ENCODE results near the gene NEURL1.

NEURL1 gene

GRCh38 chr10:103551619-103552602, 58.4 kb downstream of the NEURL1 start:
- Histone ChIP-seq H3K27me3 (ENCODE audit: control insufficient read depth in 5 of 5, insufficient read depth in 4 of 5, low read length in 5 of 5) (peaks cover 10 to 22% (median 15%) of the 10 kb centered on the region in 5 donors), H3K9ac (ENCODE audit: low read length in 5 of 5) (no peak overlapping the region), H3K36me3 (ENCODE audit: control insufficient read depth in 5 of 5, insufficient read depth in 5 of 5, low read length in 5 of 5) (no peaks in the 10 kb centered on the region), H3K4me1 (ENCODE audit: control insufficient read depth in 5 of 5, insufficient read depth in 5 of 5, low read length in 5 of 5) (peaks cover 0 to 21% (median 5%) of the 10 kb centered on the region in 5 donors), H3K9me3 (ENCODE audit: control insufficient read depth in 5 of 5, low read length in 5 of 5) (no peaks in the 10 kb centered on the region), H3K27ac (ENCODE audit: low read depth, low read length) (no peak overlapping the region), H3K4me3 (ENCODE audit: low read depth in 1 of 5, low read length in 5 of 5) (no peak overlapping the region)

GRCh38 chr10:103552856-103553742, 59.6 kb downstream of the NEURL1 start:
- peaks cover 10 to 28% (median 20%) of the 10 kb centered on the region in 5 donors for H3K27me3 ChIP-seq (ENCODE audit: control insufficient read depth in 5 of 5, insufficient read depth in 4 of 5, low read length in 5 of 5)
- H3K9ac ChIP-seq (ENCODE audit: low read length in 5 of 5): no peak overlapping the region
- no peaks in the 10 kb centered on the region for H3K9me3 ChIP-seq (ENCODE audit: control insufficient read depth in 5 of 5, low read length in 5 of 5)
- peaks cover 0 to 18% (median 5%) of the 10 kb centered on the region in 5 donors for H3K4me1 ChIP-seq (ENCODE audit: control insufficient read depth in 5 of 5, insufficient read depth in 5 of 5, low read length in 5 of 5)
- no peak overlapping the region for H3K4me3 ChIP-seq (ENCODE audit: low read depth in 1 of 5, low read length in 5 of 5)
- no peak overlapping the region for H3K27ac ChIP-seq (ENCODE audit: low read depth, low read length)
- no peaks in the 10 kb centered on the region for H3K36me3 ChIP-seq (ENCODE audit: control insufficient read depth in 5 of 5, insufficient read depth in 5 of 5, low read length in 5 of 5)

- H3K9me3 ChIP-seq (ENCODE audit: control insufficient read depth in 5 of 5, low read length in 5 of 5): no peaks in the 10 kb centered on the region
- H3K4me1 ChIP-seq (ENCODE audit: control insufficient read depth in 5 of 5, insufficient read depth in 5 of 5, low read length in 5 of 5): peaks cover 0 to 18% (median 5%) of the 10 kb centered on the region in 5 donors
- peaks cover 10 to 28% (median 21%) of the 10 kb centered on the region in 5 donors for H3K27me3 ChIP-seq (ENCODE audit: control insufficient read depth in 5 of 5, insufficient read depth in 4 of 5, low read length in 5 of 5)
- no peak overlapping the region for H3K27ac ChIP-seq (ENCODE audit: low read depth, low read length)
- no peaks in the 10 kb centered on the region for H3K36me3 ChIP-seq (ENCODE audit: control insufficient read depth in 5 of 5, insufficient read depth in 5 of 5, low read length in 5 of 5)
- no peak overlapping the region for H3K9ac ChIP-seq (ENCODE audit: low read length in 5 of 5)
- H3K4me3 ChIP-seq (ENCODE audit: low read depth in 1 of 5, low read length in 5 of 5): no peak overlapping the region
Measured at GRCh38 chr10:103553743-103554487, 60.4 kb downstream of the NEURL1 start.

- Histone ChIP-seq H3K4me3 (ENCODE audit: low read depth in 1 of 5, low read length in 5 of 5) (peak overlapping the region in 4 of 5 donors; percentile 22 to 36 (median 29)), H3K9me3 (ENCODE audit: control insufficient read depth in 5 of 5, low read length in 5 of 5) (no peaks in the 10 kb centered on the region), H3K9ac (ENCODE audit: low read length in 5 of 5) (peak overlapping the region in 1 of 5 donors; percentile 4), H3K36me3 (ENCODE audit: control insufficient read depth in 5 of 5, insufficient read depth in 5 of 5, low read length in 5 of 5) (no peaks in the 10 kb centered on the region), H3K27ac (ENCODE audit: low read depth, low read length) (no peak overlapping the region), H3K27me3 (ENCODE audit: control insufficient read depth in 5 of 5, insufficient read depth in 4 of 5, low read length in 5 of 5) (peaks cover 14 to 28% (median 25%) of the 10 kb centered on the region in 5 donors), H3K4me1 (ENCODE audit: control insufficient read depth in 5 of 5, insufficient read depth in 5 of 5, low read length in 5 of 5) (peaks cover 0 to 18% (median 5%) of the 10 kb centered on the region in 5 donors)
Measured at GRCh38 chr10:103554488-103555324, 61.2 kb downstream of the NEURL1 start.

DNA sequence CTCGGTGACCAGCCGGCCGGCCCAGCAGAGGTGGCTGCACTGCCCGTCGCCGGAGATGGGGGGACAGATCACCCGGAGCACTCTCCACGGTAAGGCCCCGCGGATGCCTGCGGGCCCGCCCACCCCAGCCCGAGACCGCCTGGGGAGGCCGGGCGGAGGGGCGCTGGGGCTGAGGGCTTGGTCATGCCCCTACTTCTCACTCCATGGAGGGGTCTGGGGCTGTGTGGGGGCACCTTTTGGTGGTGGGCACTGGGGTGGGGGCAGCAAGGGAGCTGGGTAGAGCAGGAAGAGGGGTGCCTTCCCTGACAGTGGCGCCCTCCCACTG, 61.8 kb downstream of the NEURL1 start:
- H3K27ac ChIP-seq (ENCODE audit: low read depth, low read length): no peak overlapping the region
- H3K4me1 ChIP-seq (ENCODE audit: control insufficient read depth in 5 of 5, insufficient read depth in 5 of 5, low read length in 5 of 5): peaks cover 0 to 18% (median 5%) of the 10 kb centered on the region in 5 donors
- H3K36me3 ChIP-seq (ENCODE audit: control insufficient read depth in 5 of 5, insufficient read depth in 5 of 5, low read length in 5 of 5): no peaks in the 10 kb centered on the region
- H3K4me3 ChIP-seq (ENCODE audit: low read depth in 1 of 5, low read length in 5 of 5): peak overlapping the region in 3 of 5 donors; percentile 11 to 32 (median 17)
- no peak overlapping the region for H3K9ac ChIP-seq (ENCODE audit: low read length in 5 of 5)
- peaks cover 14 to 32% (median 31%) of the 10 kb centered on the region in 5 donors for H3K27me3 ChIP-seq (ENCODE audit: control insufficient read depth in 5 of 5, insufficient read depth in 4 of 5, low read length in 5 of 5)
- H3K9me3 ChIP-seq (ENCODE audit: control insufficient read depth in 5 of 5, low read length in 5 of 5): no peaks in the 10 kb centered on the region

GRCh38 chr10:103555712-103556111, 62.2 kb downstream of the NEURL1 start:
- H3K36me3 ChIP-seq (ENCODE audit: control insufficient read depth in 5 of 5, insufficient read depth in 5 of 5, low read length in 5 of 5): no peaks in the 10 kb centered on the region
- peaks cover 0 to 18% (median 5%) of the 10 kb centered on the region in 5 donors for H3K4me1 ChIP-seq (ENCODE audit: control insufficient read depth in 5 of 5, insufficient read depth in 5 of 5, low read length in 5 of 5)
- peaks cover 0 to under 1% (median under 1%) of the 10 kb centered on the region in 5 donors for H3K9me3 ChIP-seq (ENCODE audit: control insufficient read depth in 5 of 5, low read length in 5 of 5)
- H3K9ac ChIP-seq (ENCODE audit: low read length in 5 of 5): no peak overlapping the region
- H3K27me3 ChIP-seq (ENCODE audit: control insufficient read depth in 5 of 5, insufficient read depth in 4 of 5, low read length in 5 of 5): peaks cover 14 to 35% (median 33%) of the 10 kb centered on the region in 5 donors
- H3K27ac ChIP-seq (ENCODE audit: low read depth, low read length): no peak overlapping the region
- H3K4me3 ChIP-seq (ENCODE audit: low read depth in 1 of 5, low read length in 5 of 5): peak overlapping the region in 3 of 5 donors; percentile 11 to 32 (median 17)

- H3K27ac ChIP-seq (ENCODE audit: low read depth, low read length): no peak overlapping the region
- no peak overlapping the region for H3K4me3 ChIP-seq (ENCODE audit: low read depth in 1 of 5, low read length in 5 of 5)
- H3K9me3 ChIP-seq (ENCODE audit: control insufficient read depth in 5 of 5, low read length in 5 of 5): peaks cover 0 to 5% (median 4%) of the 10 kb centered on the region in 5 donors
- H3K27me3 ChIP-seq (ENCODE audit: control insufficient read depth in 5 of 5, insufficient read depth in 4 of 5, low read length in 5 of 5): peaks cover 14 to 35% (median 33%) of the 10 kb centered on the region in 5 donors
- H3K4me1 ChIP-seq (ENCODE audit: control insufficient read depth in 5 of 5, insufficient read depth in 5 of 5, low read length in 5 of 5): peaks cover 0 to 18% (median 5%) of the 10 kb centered on the region in 5 donors
- H3K36me3 ChIP-seq (ENCODE audit: control insufficient read depth in 5 of 5, insufficient read depth in 5 of 5, low read length in 5 of 5): no peaks in the 10 kb centered on the region
- no peak overlapping the region for H3K9ac ChIP-seq (ENCODE audit: low read length in 5 of 5)
Measured at GRCh38 chr10:103556383-103557007, 63.0 kb downstream of the NEURL1 start.

- no peaks in the 10 kb centered on the region for H3K36me3 ChIP-seq (ENCODE audit: control insufficient read depth in 5 of 5, insufficient read depth in 5 of 5, low read length in 5 of 5)
- peaks cover 0 to 5% (median 4%) of the 10 kb centered on the region in 5 donors for H3K9me3 ChIP-seq (ENCODE audit: control insufficient read depth in 5 of 5, low read length in 5 of 5)
- no peak overlapping the region for H3K4me3 ChIP-seq (ENCODE audit: low read depth in 1 of 5, low read length in 5 of 5)
- no peak overlapping the region for H3K27ac ChIP-seq (ENCODE audit: low read depth, low read length)
- H3K4me1 ChIP-seq (ENCODE audit: control insufficient read depth in 5 of 5, insufficient read depth in 5 of 5, low read length in 5 of 5): peaks cover 0 to 12% (median 5%) of the 10 kb centered on the region in 5 donors
- peaks cover 14 to 35% (median 34%) of the 10 kb centered on the region in 5 donors for H3K27me3 ChIP-seq (ENCODE audit: control insufficient read depth in 5 of 5, insufficient read depth in 4 of 5, low read length in 5 of 5)
- H3K9ac ChIP-seq (ENCODE audit: low read length in 5 of 5): no peak overlapping the region
Measured at GRCh38 chr10:103557455-103557854, 64.0 kb downstream of the NEURL1 start.
